Epithelial cell of prostate (primary cell): Measurements from ENCODE around the gene SLC16A12.
"Not testable (repeated sequence)": the region's sequence is repeated elsewhere in the genome, so short reads cannot be mapped to it uniquely, and the experiment has no call there.

Experiments used
- DNase-seq: peaks from one replicate; pipeline ENCODE4 v3.0.0-alpha.2; 2011; ENCODE audit warnings: low read depth, low spot score
- H3K27ac ChIP-seq: fragments of 450-650 bp; 2 replicates; pipeline ENCODE4 v1.5.1; 2017; ENCODE audit warnings: mild to moderate bottlenecking

Gene SLC16A12

DNA sequence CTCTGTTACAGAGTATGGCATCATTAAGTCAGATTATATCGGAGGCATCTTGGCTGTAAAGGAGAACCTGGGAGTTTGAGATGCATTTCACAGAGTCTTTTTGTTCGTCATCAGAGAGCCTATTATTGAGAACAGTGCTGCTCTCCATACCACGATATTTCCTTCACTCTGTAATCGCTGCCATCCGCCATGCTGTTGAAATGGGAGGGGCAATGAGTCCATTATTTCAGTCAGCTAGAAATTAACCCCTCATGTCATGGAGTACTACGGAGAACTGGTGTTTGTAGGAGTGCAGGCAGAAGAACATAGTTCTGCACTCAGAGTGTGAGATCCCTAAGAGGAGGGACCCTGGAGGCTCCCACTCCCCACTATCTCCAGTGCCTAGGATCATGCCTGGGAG, 59.2 kb downstream of the SLC16A12 start:
- no peak for DNase-seq
- H3K27ac ChIP-seq: no peak overlapping the region

DNA sequence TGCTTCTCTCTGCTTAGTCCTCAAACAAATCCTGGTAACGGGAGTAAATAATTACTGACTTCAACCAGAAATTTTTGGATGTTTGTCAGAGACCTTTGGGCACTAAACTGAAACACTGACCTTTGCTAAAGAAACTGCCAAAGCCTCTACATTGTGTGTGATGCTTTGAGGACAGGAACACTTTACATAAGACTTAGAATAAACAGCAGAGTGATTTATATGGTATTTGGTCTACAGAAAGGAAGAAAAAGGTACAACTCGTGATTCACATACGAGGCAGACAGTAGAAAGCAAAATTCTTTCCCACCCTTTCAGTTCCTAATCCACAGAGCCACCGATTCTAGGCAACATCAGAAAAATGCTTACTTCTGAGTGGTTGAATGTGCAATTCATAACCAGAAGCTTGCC, 59.8 kb downstream of the SLC16A12 start:
- DNase-seq: no peak

DNA sequence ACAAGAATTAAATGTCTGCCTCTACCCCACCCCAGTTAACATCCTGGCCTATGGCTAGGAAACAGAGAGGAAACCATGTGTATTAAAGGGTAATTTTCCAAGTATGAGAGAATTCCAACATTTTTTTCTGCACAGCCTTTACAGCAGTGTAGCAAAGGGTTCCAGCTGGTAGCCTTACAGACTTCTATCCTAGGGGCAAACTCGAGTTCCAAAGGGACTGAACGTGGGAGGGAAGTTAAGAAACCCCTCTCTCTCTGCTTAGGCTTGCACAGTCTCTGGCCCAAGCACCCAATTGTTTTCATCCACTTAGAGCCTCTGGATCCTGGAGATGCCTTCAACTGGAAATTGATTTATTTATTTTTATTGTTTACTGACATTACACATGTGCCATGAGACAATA, 60.3 kb downstream of the SLC16A12 start:
- DNase-seq: no peak
- no peak overlapping the region for H3K27ac ChIP-seq

More for the DNA sequence above, 59.8 kb downstream of the SLC16A12 start:
- no peak overlapping the region for H3K27ac ChIP-seq

DNA sequence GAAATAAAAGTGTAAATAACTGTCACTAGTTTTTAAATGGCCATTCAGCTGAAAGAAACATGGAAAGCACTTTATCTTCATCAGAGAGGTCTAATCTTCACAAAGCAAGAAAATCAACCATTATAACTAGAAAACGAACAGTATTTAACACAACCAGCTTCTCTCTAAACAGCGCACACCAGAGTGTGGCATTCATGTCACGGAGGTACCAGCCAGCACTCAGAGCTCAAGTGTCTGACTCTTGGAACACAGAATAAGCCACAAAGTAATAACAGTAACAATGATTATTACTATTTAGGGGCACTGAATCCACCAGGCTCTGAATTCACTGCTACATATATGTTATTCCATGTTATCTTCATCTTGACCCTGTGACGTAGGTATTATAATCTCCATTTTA, 60.9 kb downstream of the SLC16A12 start:
- no peak overlapping the region for H3K27ac ChIP-seq
- DNase-seq: no peak

DNA sequence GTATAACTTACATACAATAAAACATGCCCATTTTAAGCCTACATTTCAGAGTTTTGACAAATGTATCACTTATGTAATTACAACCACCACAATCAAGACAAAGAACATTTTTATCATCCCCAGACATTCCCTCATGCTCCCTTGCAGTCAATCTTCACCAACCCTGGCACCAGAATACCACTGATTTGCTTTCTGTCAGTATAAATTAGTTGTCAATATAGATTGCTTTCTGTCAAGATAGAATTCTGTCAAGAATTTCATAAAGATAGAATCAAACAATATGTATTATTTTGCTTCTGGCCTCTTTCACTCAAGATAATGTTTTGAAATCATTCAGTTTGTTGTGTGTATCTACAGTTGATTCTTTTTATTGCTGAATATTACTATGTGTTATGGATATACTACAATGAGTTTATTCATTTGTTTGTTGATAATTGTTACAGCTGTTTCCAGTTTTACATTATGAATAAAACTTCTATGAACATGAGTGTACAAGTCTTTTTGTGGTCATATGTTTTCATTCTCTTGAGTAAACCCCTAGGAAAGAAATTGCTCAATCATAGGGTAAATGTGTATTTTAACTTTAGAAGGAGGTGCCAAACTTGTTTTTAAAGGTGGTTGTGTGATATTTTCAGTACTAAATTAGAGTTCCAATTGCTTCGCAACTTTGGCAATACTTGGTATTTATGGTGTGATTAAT, 64.1 kb downstream of the SLC16A12 start:
- DNase-seq: peak; percentile 12
- no peak overlapping the region for H3K27ac ChIP-seq

DNA sequence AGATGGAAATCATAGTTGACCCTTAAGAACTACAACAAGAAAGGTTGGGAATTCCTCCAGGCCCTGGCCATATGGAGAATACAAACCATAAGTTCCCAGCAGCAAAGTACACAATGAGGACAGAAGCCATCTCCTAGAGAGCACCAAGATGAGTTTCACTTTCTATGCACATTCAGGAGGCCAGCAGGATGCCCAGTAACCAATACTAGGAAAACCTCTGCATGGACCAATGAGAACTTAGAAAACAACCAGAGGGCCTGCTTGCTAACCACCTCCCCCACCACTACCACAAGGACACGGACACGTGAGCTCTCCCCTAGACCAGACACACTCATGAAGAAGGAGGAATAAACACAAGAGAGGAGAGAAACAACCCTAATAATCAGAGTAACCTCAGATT, 64.8 kb downstream of the SLC16A12 start:
- no peak for DNase-seq
- no peak overlapping the region for H3K27ac ChIP-seq

DNA sequence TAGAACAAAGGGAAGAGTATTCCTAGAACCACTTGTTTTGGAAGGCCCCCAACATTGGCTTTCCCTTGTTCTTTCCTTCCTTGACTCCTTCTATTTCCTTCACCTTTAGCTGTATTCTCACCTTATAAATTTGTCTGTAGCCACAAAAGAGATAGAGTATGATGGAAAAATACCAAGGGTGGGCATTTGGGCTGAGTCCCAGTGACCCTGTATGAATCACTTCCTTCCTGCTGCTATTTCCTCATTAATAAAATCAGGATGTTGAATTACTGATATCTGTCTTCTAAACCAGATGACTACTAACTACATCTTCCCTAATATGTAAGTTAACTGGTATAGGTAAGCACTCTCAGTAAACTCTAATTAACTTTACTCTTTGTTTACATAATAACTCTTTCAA, 65.9 kb downstream of the SLC16A12 start:
- no peak for DNase-seq

DNA sequence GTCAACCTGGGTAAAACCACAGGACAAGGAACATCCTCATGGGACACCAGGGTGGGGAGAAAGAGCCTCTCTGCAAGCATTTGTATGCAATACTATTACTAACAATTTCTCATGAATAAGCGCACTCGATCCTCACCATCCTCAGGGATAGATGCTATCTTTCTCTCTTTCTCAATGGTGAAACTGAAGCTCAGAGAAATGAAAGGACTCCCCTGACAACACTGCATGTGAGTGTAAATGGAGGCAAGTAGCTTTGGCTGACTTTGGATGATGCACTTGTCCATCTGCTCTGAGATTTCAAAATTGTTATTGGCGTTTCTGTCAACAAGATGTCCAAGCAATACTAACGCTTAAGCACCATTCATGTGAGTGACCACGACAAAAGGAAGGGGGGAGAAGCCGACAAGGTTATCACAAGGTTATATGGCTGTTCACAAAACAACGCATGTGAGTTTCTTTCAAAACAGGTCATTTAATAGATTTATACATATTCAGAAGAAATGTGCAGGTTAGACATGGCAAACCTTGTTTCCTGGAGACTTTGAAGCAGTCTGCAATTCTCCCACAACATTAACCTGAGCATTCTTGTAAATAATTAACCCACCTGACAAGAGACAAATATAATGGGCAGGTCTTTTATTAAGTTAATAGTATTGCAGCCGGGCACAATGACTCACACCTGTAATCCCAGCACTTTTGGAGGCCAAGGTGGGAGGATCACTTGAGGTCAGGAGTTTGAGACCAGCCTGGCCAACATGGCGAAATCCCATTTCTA, 67.0 kb downstream of the SLC16A12 start:
- no peak for DNase-seq
- no peak overlapping the region for H3K27ac ChIP-seq

More for the DNA sequence above, 65.9 kb downstream of the SLC16A12 start:
- no peak overlapping the region for H3K27ac ChIP-seq

DNA sequence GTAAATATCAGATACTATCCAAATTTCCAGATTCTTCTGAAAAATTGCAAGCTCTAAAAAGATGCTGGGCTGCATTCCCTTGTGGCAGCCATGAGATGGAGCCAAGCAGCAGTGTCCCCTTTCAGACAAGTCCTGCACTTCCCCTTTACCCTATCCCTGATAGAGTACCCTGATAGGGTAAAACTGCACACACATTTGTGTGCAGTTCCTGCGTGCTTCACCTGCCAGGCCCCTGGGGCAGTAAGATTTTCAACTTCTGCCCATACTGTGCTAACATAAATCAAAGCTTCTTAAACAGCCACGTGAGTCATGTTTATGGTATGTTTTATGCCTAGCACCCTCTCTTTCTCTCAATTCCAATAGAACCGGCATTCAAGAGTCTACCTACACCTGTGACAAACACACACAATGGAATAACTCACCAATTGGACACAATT, 68.8 kb downstream of the SLC16A12 start:
- peak overlapping the region; percentile 11 for H3K27ac ChIP-seq
- DNase-seq: peak; percentile 40

DNA sequence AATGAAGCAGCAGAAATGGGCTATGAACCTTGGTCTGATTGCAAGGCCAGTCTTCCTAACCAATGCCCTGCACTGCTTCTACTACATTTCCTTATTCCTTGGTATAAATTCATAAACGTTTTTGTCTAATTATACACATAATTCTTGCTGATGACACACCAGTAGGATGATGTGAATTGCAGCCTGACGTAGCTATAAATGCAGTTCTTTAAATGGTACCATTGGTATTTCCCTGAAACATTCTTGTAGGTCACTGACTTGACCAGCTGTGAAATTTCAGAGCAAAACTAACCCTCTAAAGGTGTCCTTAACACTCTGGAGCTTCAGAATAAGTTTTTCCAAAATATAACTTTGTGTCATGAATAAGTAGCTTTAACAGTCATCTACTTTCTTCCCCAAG, 70.2 kb downstream of the SLC16A12 start:
- no peak for DNase-seq
- no peak overlapping the region for H3K27ac ChIP-seq

DNA sequence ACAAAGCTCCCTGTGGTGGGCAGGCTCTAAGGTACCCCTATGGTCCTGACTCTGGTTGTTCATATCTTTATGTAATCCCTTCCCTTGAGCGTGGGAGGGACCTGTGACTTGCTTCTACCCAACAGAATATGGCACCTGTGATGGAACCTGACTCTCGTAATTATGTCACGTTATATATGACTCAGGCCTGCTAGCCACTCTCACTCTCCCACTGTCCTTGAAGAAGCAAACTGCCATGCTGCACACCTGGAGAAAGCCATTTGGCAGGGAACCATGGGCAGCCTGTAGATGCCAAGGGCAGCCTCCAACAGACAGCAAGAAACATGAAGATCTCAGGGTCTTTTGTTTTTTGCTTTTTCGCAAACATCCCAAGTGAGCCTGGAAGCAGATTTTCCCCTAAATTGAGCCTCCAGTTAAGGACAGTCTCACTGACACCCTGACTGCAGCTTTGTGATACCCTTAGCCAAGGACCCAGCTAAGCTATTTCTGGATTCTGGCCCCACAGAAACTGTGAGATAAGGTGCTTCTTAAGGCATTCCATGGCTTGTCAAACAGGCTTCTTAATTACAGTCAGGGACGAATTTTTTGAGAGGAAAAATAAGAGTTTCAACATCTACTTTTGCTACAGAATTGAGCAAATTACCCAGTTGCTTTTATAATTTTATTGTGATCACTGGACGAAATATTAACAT, 71.4 kb downstream of the SLC16A12 start:
- no peak overlapping the region for H3K27ac ChIP-seq
- no peak for DNase-seq

DNA sequence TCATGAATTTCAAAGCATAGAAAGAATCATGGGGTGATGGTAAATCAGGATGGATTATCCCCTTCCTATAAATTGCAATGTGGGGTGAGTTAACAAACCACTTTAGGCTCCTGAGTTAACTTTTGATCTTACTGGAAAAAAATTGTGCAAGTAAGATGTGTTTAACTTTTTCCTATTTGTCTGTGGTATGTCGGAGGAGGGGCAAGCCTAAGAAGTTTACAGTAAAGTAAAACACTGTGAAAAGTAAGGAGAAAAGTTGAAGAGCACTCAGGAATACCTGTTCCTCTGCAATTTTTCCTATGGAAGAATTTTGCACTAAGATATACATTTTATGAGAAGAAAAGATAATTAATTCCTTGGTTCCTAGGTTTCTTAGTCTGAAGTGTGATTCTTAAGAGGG, 76.6 kb downstream of the SLC16A12 start:
- no peak for DNase-seq
- H3K27ac ChIP-seq: peak overlapping the region; percentile 6

DNA sequence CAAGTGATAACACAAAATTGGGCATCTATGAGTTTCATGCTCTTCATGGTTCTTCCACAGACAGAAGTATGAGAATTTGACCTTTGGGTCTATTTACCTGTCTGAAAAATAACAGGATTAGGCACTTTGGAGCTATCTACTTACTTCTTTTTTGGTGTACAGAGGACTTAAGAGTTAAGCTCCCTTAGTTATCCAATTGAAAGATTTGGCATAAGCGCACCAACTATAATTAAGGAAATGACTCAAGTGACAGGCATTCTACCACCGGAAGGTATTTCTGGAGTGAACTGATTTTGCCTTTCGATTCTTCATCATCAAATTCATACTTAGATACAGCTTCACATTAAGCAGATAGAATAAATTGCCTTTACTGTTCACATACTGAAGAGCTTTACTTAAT, 77.1 kb downstream of the SLC16A12 start:
- no peak for DNase-seq

DNA sequence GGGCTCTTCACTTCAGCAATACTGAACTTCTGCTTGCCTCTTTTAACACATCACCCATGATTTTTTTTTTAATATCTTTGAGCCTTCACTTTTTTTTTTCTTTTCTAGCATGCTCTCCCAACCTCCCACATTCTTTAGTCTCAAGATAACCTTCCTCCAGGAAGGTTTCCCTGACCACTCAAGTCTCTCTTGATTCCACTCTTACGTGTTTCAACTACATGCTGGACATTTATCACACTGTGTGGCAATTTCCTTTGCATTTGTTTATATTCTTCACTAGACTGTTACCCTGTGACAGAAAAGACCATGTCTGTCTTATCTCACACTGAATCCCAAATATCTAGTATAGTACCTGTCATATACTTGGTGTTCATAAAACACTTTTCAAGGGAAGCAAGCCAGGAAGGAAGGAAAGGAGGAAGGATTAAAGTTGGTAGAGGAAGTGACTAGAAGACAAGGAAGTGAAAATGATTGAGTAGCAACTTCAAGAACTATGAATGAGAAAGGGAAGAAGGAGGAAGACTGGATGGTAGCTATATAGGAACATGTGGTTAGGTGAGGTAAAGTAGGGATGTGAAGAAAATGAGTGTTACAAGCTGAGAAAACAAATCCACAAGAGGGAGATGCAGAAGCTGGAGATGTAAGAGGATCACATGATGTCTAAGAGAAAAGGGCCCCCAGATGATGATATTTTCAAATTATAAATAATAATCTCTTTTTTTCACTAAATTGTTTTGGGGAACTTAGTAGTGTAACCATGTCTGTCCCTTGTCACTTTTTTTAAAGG, 80.6 kb downstream of the SLC16A12 start:
- no peak for DNase-seq
- H3K27ac ChIP-seq: no peak overlapping the region

More for the DNA sequence above, 77.1 kb downstream of the SLC16A12 start:
- peak overlapping the region; percentile 6 for H3K27ac ChIP-seq

DNA sequence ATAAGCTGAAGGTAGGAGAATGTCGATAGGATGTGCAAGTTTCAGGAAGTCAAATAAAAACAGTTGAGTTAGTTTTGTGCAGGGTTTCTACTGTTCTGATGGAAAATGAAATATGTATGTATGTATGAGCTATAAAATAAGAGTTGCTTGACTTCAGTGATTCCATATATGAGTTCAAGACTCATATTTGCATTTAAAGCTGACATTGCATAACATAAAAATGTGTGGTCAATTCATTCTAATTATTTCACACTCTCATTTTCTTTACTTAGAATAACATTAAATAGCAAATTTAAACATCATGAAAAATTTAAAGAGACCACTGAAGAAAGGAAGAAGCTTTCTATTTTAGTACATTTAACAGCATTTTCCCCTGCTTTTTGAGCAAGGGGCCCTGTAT, 83.2 kb downstream of the SLC16A12 start:
- no peak overlapping the region for H3K27ac ChIP-seq
- DNase-seq: no peak

DNA sequence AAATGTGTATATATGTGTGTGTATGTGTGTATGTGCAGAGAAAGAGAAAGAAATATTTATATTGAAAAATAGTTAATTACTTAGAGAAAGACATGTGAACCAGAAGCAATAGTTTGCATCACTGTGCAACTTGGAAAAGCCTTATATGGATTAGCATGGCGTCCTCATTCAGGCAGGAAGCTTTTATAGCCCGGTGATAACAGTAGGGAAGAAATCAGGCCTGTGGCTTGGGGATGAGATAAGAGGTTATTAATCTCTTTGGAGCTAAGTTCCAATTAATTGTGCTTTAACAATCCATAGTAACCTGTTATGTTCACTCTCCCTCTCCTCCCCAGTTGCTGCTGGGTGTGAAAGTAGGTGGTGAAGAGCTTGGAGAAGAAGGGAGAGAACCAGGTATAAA, 84.5 kb downstream of the SLC16A12 start:
- no peak for DNase-seq
- H3K27ac ChIP-seq: no peak overlapping the region

DNA sequence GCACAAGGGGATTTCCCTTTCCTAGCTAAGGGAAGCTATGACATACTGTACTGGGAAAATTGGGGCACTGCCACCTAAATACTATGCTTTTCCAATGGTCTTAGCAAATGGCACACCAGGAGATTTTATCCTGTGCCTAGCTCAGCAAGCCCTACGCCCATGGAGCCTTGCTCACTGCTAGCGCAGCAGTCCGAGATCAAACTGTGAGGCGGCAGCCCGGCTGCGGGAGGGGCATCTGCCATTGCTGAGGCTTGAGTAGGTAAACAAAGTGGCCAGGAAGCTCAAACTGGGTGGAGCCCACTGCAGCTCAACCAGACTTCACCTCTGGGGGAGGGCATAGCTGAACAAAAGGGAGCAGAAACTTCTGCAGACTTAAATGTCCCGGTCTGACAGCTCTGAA, 90.6 kb downstream of the SLC16A12 start:
- H3K27ac ChIP-seq, DNase-seq: not testable (repeated sequence)

DNA sequence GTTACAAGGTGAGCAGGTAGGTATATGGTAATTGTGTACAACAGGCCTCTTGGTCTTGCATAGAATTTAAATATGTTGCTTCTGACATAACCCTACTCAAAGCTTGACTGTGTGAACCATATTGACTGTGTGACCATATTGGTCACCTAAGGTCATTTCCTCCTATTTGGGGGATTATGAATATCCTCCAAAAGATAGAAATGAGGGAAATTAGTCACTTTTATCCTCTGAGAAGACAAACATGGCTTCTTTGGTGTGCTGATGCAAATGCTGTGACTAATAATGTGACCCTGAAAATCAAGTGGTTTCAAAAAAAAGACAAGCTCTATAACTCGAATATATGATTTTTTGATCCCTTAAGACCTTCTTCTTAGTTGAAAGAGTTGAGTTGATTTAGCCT, 93.1 kb downstream of the SLC16A12 start:
- DNase-seq: no peak
- no peak overlapping the region for H3K27ac ChIP-seq

DNA sequence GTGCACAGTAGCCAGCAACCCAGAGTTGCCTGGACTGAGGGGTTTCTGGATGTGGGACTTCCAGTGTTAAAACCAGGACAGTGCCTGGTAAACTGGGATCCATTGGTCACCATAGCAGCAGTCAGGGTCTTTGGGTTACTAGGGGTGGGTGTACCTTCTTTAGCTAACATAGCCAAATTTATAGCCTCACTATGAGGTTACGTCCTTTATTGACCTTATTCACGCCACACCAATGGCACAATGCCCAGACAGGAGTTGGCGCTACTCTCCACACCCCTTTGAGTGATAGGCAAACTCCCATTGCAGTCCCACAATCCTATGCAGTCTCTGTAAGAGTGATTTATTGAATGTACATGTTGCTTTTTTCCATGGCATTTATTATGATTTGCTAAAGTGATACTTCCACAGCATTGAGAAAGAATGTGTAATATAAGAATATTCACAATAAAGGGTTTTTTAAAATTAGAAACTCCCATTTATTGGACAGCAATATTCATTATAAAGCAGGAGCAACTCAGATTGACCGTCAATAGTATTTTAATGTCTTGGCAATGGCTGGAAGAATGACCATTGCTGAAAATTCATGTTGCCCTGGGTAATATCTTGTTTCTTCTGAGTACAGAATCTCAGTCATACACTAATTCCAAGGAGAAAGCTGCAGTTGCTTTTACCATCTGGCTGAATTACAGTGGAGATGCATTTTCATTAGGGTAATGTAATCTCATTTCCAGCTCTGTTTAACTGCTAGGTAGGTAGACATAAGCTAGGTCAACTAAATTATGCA, 95.0 kb downstream of the SLC16A12 start:
- no peak overlapping the region for H3K27ac ChIP-seq
- DNase-seq: no peak

DNA sequence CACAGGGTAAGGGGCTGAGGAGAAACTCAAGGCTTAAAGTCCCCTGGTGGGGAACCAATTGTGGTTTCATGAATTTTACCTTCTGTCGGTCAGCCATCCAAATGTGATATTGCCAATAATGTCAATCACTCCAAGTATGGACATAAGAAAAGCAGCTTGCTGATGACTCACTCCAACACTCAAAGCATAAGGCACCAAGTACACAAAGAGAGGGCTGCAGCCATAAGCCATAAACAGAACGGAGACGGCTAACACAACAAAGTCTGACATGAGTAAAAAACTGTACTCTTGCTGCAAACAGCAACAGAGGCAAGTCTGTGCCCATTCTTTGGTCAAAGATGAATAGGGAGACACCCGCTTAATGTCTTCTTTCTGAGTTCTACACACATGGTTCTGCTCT, 96.9 kb downstream of the SLC16A12 start:
- no peak overlapping the region for H3K27ac ChIP-seq
- no peak for DNase-seq
